OCI-LY3 (cell line): ENCODE data around the gene ABCC8.

Experiments
- H2AFZ ChIP-seq: fragments of 200-600, 300-600 bp; shearing (Covaris generic); 2 replicates; pipeline ENCODE4 v1.6.0; 2014; ENCODE audit warnings: antibody characterized with exemption, low read depth, low read length
- H3K27ac ChIP-seq: fragments of 200-600, 300-600 bp; sonication (generic); 2 replicates; pipeline ENCODE4 v1.5.1; 2014; ENCODE audit warnings: mild to moderate bottlenecking, low read length, moderate library complexity, mixed read lengths
- H3K27me3 ChIP-seq: fragments of 200-600, 300-600 bp; sonication (generic); 2 replicates; pipeline ENCODE4 v1.6.1; 2014; ENCODE audit warnings: low read depth, low read length, mixed read lengths
- H3K36me3 ChIP-seq: fragments of 200-600, 300-600 bp; sonication (generic); replicated peaks from 2 replicates; pipeline ENCODE3; 2014; ENCODE audit warnings: low read depth, low read length, mixed read lengths
- H3K4me1 ChIP-seq: fragments of 300-600, 200-600 bp; sonication (generic); 2 replicates; pipeline ENCODE4 v1.6.1; 2014; ENCODE audit warnings: low read length, mixed read lengths
- H3K4me2 ChIP-seq: fragments of 200-600, 300-600 bp; sonication (generic); 2 replicates; pipeline ENCODE4 v1.6.1; 2014; ENCODE audit warnings: low read length, mixed read lengths
- H3K4me3 ChIP-seq: fragments of 300-600, 200-600 bp; sonication (generic); 2 replicates; pipeline ENCODE4 v1.5.1; 2014; ENCODE audit warnings: antibody characterized with exemption, mild to moderate bottlenecking, low read length, moderate library complexity
- H3K79me2 ChIP-seq: fragments of 300-600, 200-600 bp; shearing (Covaris generic); 2 replicates; pipeline ENCODE4 v1.6.1; 2014; ENCODE audit warnings: mild to moderate bottlenecking, low read length, mixed read lengths
- H3K9ac ChIP-seq: fragments of 300-600, 200-600 bp; shearing (Covaris generic); 2 replicates; pipeline ENCODE4 v1.6.0; 2014; ENCODE audit warnings: mild to moderate bottlenecking, low read length, moderate library complexity
- H3K9me3 ChIP-seq: fragments of 200-600, 300-600 bp; shearing (Covaris generic); 2 replicates; pipeline ENCODE4 v1.6.1; 2014; ENCODE audit warnings: low read length, mixed read lengths; ENCODE audit not compliant: insufficient read depth
- H4K20me1 ChIP-seq: fragments of 200-600, 300-600 bp; sonication (generic); 2 replicates; pipeline ENCODE4 v1.6.1; 2016; ENCODE audit warnings: low read length, mixed read lengths; ENCODE audit not compliant: insufficient read depth
- CTCF ChIP-seq: fragments of 200-600, 300-600 bp; sonication (generic); IDR thresholded peaks from 2 replicates; pipeline ENCODE4 v1.5.1; 2014; ENCODE audit warnings: antibody characterized with exemption, low read length, low read depth
- EZH2phosphoT487 ChIP-seq: fragments of 200-600 bp; shearing (Covaris generic); IDR thresholded peaks from 2 replicates; pipeline ENCODE4 v1.6.1; 2018; ENCODE audit warnings: antibody characterized with exemption, mixed run types, low read depth

ABCC8 gene

GRCh38 chr11:17403980-17404759, 72.5 kb downstream of the ABCC8 start:
- Histone ChIP-seq H3K9me3 (no peaks in the 10 kb centered on the region), H3K4me3 (no peak overlapping the region), H4K20me1 (no peaks in the 10 kb centered on the region), H3K27ac (no peak overlapping the region), H3K79me2 (no peaks in the 10 kb centered on the region), H3K36me3 (no peaks in the 10 kb centered on the region), H2AFZ (no peak overlapping the region), H3K9ac (no peak overlapping the region), H3K27me3 (no peaks in the 10 kb centered on the region), H3K4me2 (no peak overlapping the region), H3K4me1 (peaks cover 26% of the 10 kb centered on the region)
- TF ChIP-seq CTCF: no peak
- TF ChIP-seq EZH2phosphoT487: no peak

GRCh38 chr11:17402486-17402885, 74.2 kb downstream of the ABCC8 start:
- no peak for TF ChIP-seq CTCF
- TF ChIP-seq EZH2phosphoT487: no peak
- peaks cover 26% of the 10 kb centered on the region for H3K4me1 ChIP-seq

GRCh38 chr11:17401841-17402240, 74.8 kb downstream of the ABCC8 start:
- Histone ChIP-seq H3K4me3 (no peak overlapping the region), H3K9ac (no peak overlapping the region), H3K79me2 (no peaks in the 10 kb centered on the region), H4K20me1 (no peaks in the 10 kb centered on the region), H3K4me1 (peaks cover 26% of the 10 kb centered on the region), H3K4me2 (no peak overlapping the region), H3K9me3 (no peaks in the 10 kb centered on the region), H3K27ac (no peak overlapping the region), H2AFZ (no peak overlapping the region), H3K36me3 (no peaks in the 10 kb centered on the region), H3K27me3 (no peaks in the 10 kb centered on the region)
- TF ChIP-seq CTCF: no peak
- TF ChIP-seq EZH2phosphoT487: no peak

More at GRCh38 chr11:17402486-17402885, 74.2 kb downstream of the ABCC8 start:
- no peak overlapping the region for H3K4me2 ChIP-seq
- H3K9ac ChIP-seq: no peak overlapping the region
- no peak overlapping the region for H3K4me3 ChIP-seq
- no peak overlapping the region for H3K27ac ChIP-seq
- no peaks in the 10 kb centered on the region for H3K9me3 ChIP-seq
- H3K27me3 ChIP-seq: no peaks in the 10 kb centered on the region
- no peaks in the 10 kb centered on the region for H4K20me1 ChIP-seq
- H2AFZ ChIP-seq: no peak overlapping the region
- no peaks in the 10 kb centered on the region for H3K36me3 ChIP-seq
- H3K79me2 ChIP-seq: no peaks in the 10 kb centered on the region

GRCh38 chr11:17401316-17401715, 75.3 kb downstream of the ABCC8 start:
- peaks cover 26% of the 10 kb centered on the region for H3K4me1 ChIP-seq
- no peak overlapping the region for H3K9ac ChIP-seq
- H2AFZ ChIP-seq: peak overlapping the region; percentile 82; the same call in 1 of the 2 replicates
- H3K27ac ChIP-seq: no peak overlapping the region
- no peaks in the 10 kb centered on the region for H3K27me3 ChIP-seq
- no peaks in the 10 kb centered on the region for H3K79me2 ChIP-seq
- H3K36me3 ChIP-seq: no peaks in the 10 kb centered on the region
- H4K20me1 ChIP-seq: no peaks in the 10 kb centered on the region
- H3K4me2 ChIP-seq: no peak overlapping the region
- TF ChIP-seq EZH2phosphoT487 (no peak), CTCF (no peak)
- no peak overlapping the region for H3K4me3 ChIP-seq
- no peaks in the 10 kb centered on the region for H3K9me3 ChIP-seq
